Mammary epithelial cell (primary cell): ENCODE data around the gene RPRD1A.

Source experiments
- EZH2 ChIP-seq: IDR thresholded peaks from 2 replicates; pipeline ENCODE4 v1.6.1; 2012; ENCODE audit warnings: low read length, inconsistent platforms, borderline replicate concordance
- TF ChIP-seq, protein P1 (sequence below), 2 donors: IDR thresholded peaks in 1 of 2; conservative IDR thresholded peaks in 1 of 2; 2 replicates each; pipeline ENCODE4 v1.5.1; 2011 to 2012; ENCODE audit warnings: inconsistent platforms in 2 of 2, low read length in 2 of 2, mild to moderate bottlenecking in 2 of 2, control low read depth in 1 of 2, low read depth in 1 of 2; ENCODE audit not compliant: insufficient read depth in 1 of 2; ENCODE audit errors: extremely low read depth in 1 of 2

DNA sequence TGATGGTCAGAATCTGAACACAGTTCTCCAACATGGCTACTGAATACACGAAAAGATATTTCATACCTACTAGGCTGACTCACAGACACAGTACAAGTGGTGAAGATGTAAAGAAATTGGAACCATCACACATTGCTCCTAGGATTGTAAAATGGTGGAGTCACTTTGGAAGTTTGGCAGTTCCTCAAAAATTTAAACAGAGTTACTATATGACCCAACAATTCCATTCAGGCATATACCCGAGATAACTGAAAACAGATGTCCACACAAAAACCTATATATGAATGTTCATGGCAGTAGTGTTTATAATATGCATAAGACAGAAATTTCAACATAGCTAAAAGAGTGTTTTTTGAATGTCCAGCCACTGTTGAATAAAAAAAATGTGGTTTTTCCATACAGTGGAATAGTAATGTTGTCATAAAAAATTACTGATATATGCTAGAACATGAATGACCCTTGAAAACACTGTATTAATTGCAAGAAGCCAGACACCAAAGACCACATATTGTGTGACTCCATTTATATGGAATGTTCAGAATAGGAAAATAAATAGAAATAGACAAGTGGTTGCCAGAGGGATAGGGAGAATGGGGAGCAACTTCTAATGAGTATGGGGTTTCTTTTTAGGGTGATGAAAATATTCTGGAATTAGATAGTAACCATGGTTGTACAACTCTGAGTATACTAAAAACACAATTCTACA is 84.8 kb downstream of the RPRD1A start:
- TF ChIP-seq, protein P1, sequence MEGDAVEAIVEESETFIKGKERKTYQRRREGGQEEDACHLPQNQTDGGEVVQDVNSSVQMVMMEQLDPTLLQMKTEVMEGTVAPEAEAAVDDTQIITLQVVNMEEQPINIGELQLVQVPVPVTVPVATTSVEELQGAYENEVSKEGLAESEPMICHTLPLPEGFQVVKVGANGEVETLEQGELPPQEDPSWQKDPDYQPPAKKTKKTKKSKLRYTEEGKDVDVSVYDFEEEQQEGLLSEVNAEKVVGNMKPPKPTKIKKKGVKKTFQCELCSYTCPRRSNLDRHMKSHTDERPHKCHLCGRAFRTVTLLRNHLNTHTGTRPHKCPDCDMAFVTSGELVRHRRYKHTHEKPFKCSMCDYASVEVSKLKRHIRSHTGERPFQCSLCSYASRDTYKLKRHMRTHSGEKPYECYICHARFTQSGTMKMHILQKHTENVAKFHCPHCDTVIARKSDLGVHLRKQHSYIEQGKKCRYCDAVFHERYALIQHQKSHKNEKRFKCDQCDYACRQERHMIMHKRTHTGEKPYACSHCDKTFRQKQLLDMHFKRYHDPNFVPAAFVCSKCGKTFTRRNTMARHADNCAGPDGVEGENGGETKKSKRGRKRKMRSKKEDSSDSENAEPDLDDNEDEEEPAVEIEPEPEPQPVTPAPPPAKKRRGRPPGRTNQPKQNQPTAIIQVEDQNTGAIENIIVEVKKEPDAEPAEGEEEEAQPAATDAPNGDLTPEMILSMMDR (conservative IDR thresholded peaks at IDR 0.05 in 1 of 2, IDR thresholded peaks at IDR 0.05 in 1 of 2; ENCODE audit: extremely low read depth in 1 of 2, insufficient read depth in 1 of 2, low read depth in 1 of 2, low read length in 2 of 2) = no peak
- no peak for TF ChIP-seq EZH2
